IMR-90 (cell line): ENCODE measurements around the gene PTMS. TPM values are rescaled to one million over a fixed set of nuclear protein-coding genes. Genes with fewer than 3 reads are reported as not detected.

Experiments
- ATAC-seq: fragments of 200-7000 bp; cut with Tn5 transposase; 2 replicates; pipeline ENCODE4 v1.9.1; 2020; ENCODE audit warnings: low read depth, mild to moderate bottlenecking, moderate library complexity
- BruUV-seq: library from RNA; stranded (reverse); fragments of 400-500 nt; replicated peaks from 2 replicates; lab custom pipeline; 2021; lab: Mats Ljungman, UMichigan
- CTCF ChIA-PET: fragments of 300-600 bp; formaldehyde crosslinking; extraction: SDS; loops from one replicate; lab custom pipeline; 2021; ENCODE audit warnings: antibody characterized with exemption; lab: Yijun Ruan, JAX
- POLR2A ChIA-PET: fragments of 300-600 bp; sonication (Branson Sonifier 250); formaldehyde crosslinking; loops from one replicate; lab custom pipeline; 2022; ENCODE audit warnings: antibody characterized with exemption; ENCODE audit not compliant: unreplicated experiment; lab: Charles Lee
- DNase-seq: peaks from one replicate; pipeline ENCODE4 v3.0.0; 2013
- H2AFZ ChIP-seq: replicated peaks from 2 replicates; pipeline ENCODE3; 2013; ENCODE audit warnings: low read length, mild to moderate bottlenecking; ENCODE audit not compliant: poor library complexity
- H2AK5ac ChIP-seq: 2 replicates; pipeline ENCODE4 v1.6.1; 2013; ENCODE audit warnings: low read depth, low read length, inconsistent platforms
- H2AK9ac ChIP-seq: replicated peaks from 2 replicates; pipeline ENCODE3; 2013; ENCODE audit warnings: mild to moderate bottlenecking, low read depth, low read length, moderate library complexity; ENCODE audit not compliant: poor library complexity
- H2BK120ac ChIP-seq: 2 replicates; pipeline ENCODE4 v1.6.1; 2013; ENCODE audit warnings: low read depth, low read length, inconsistent platforms
- H2BK15ac ChIP-seq: 3 replicates; pipeline ENCODE4 v1.6.1; 2013; ENCODE audit warnings: low read depth, low read length, inconsistent platforms
- H2BK20ac ChIP-seq: 2 replicates; pipeline ENCODE4 v1.6.1; 2013; ENCODE audit warnings: low read depth, mild to moderate bottlenecking, inconsistent platforms, low read length, moderate library complexity
- H2BK5ac ChIP-seq: 2 replicates; pipeline ENCODE4 v1.6.1; 2013; ENCODE audit warnings: mild to moderate bottlenecking, low read depth, low read length, inconsistent platforms; ENCODE audit not compliant: poor library complexity, severe bottlenecking
- H3K14ac ChIP-seq: replicated peaks from 2 replicates; pipeline ENCODE4 v1.6.1; 2013; ENCODE audit warnings: low read depth, low read length, inconsistent platforms
- H3K18ac ChIP-seq: 2 replicates; pipeline ENCODE4 v1.6.1; 2013; ENCODE audit warnings: low read depth, low read length, control low read depth
- H3K23ac ChIP-seq: 2 replicates; pipeline ENCODE4 v1.6.1; 2013; ENCODE audit warnings: low read depth, low read length, inconsistent platforms
- H3K27ac ChIP-seq: 2 replicates; pipeline ENCODE4 v1.5.1; 2013; ENCODE audit warnings: mild to moderate bottlenecking, control low read depth, low read length; ENCODE audit not compliant: insufficient read depth
- H3K27me3 ChIP-seq: 2 replicates; pipeline ENCODE4 v1.6.1; 2013; ENCODE audit warnings: low read length; ENCODE audit not compliant: control insufficient read depth, insufficient read depth
- H3K36me3 ChIP-seq: 2 replicates; pipeline ENCODE4 v1.6.1; 2013; ENCODE audit warnings: low read length, mixed read lengths; ENCODE audit not compliant: control insufficient read depth, insufficient read depth
- H3K4ac ChIP-seq: 2 replicates; pipeline ENCODE4 v1.6.1; 2013; ENCODE audit warnings: low read depth, low read length, inconsistent platforms
- H3K4me1 ChIP-seq: 2 replicates; pipeline ENCODE4 v1.6.1; 2013; ENCODE audit warnings: low read length, mixed read lengths; ENCODE audit not compliant: control insufficient read depth, insufficient read depth
- H3K4me2 ChIP-seq: 2 replicates; pipeline ENCODE4 v1.6.1; 2013; ENCODE audit warnings: low read depth, mild to moderate bottlenecking, control low read depth, low read length, moderate library complexity
- H3K4me3 ChIP-seq: 2 replicates; pipeline ENCODE4 v1.5.1; 2013; ENCODE audit warnings: low read depth, mild to moderate bottlenecking, control low read depth, low read length, moderate library complexity; ENCODE audit not compliant: insufficient read depth
- H3K56ac ChIP-seq: 2 replicates; pipeline ENCODE4 v1.6.1; 2013; ENCODE audit warnings: low read length, inconsistent platforms; ENCODE audit not compliant: insufficient read depth; ENCODE audit errors: extremely low read depth
- H3K79me1 ChIP-seq, 2 experiments: 2 replicates each; pipeline ENCODE4 v1.6.1; 2013; ENCODE audit warnings: low read length in 2 of 2, inconsistent platforms in 1 of 2, low read depth in 1 of 2
- H3K9ac ChIP-seq: 2 replicates; pipeline ENCODE4 v1.6.1; 2013; ENCODE audit warnings: low read depth, low read length, control low read depth
- H3K9me1 ChIP-seq: 2 replicates; pipeline ENCODE4 v1.6.1; 2013; ENCODE audit warnings: low read length, inconsistent platforms; ENCODE audit not compliant: insufficient read depth
- H3K9me3 ChIP-seq: 2 replicates; pipeline ENCODE4 v1.6.1; 2013; ENCODE audit warnings: low read length; ENCODE audit not compliant: control insufficient read depth, insufficient read depth
- H4K20me1 ChIP-seq: 2 replicates; pipeline ENCODE4 v1.6.1; 2013; ENCODE audit warnings: low read length, inconsistent platforms; ENCODE audit not compliant: insufficient read depth
- H4K5ac ChIP-seq: 2 replicates; pipeline ENCODE4 v1.6.1; 2013; ENCODE audit warnings: mild to moderate bottlenecking, low read depth, low read length, control low read depth
- H4K8ac ChIP-seq, 2 experiments: 2 replicates each; pipeline ENCODE4 v1.6.1; 2013; ENCODE audit warnings: low read depth in 2 of 2, low read length in 2 of 2, control low read depth in 1 of 2, inconsistent platforms in 1 of 2
- H4K91ac ChIP-seq: 2 replicates; pipeline ENCODE4 v1.6.1; 2013; ENCODE audit warnings: low read depth, low read length, inconsistent platforms; ENCODE audit not compliant: insufficient read depth
- CEBPB ChIP-seq: IDR thresholded peaks from 2 replicates; pipeline ENCODE4 v1.6.1; 2012; ENCODE audit warnings: low read depth, low read length, improper control_type of control experiment
- CHD1 ChIP-seq: IDR thresholded peaks from 2 replicates; pipeline ENCODE4 v1.6.1; 2012; ENCODE audit warnings: low read depth, low read length, improper control_type of control experiment
- FOS ChIP-seq: fragments of 150-350 bp; IDR thresholded peaks from 2 replicates; pipeline ENCODE4 v1.6.1; 2016; ENCODE audit warnings: low read depth, low read length
- MAFK ChIP-seq: IDR thresholded peaks from 2 replicates; pipeline ENCODE4 v1.6.1; 2012; ENCODE audit warnings: low read depth, low read length, improper control_type of control experiment
- MAZ ChIP-seq: IDR thresholded peaks from 2 replicates; pipeline ENCODE4 v1.6.1; 2012; ENCODE audit warnings: low read depth, mild to moderate bottlenecking, low read length, improper control_type of control experiment, moderate library complexity, borderline replicate concordance
- MXI1 ChIP-seq: IDR thresholded peaks from 2 replicates; pipeline ENCODE4 v1.6.1; 2012; ENCODE audit warnings: low read depth, mild to moderate bottlenecking, low read length, moderate library complexity, borderline replicate concordance
- NFE2L2 ChIP-seq: fragments of 150-350 bp; IDR thresholded peaks from 2 replicates; pipeline ENCODE4 v1.6.1; 2016; ENCODE audit warnings: low read depth, mild to moderate bottlenecking, low read length
- RAD21 ChIP-seq: IDR thresholded peaks from 2 replicates; pipeline ENCODE4 v1.6.1; 2012; ENCODE audit warnings: low read length, improper control_type of control experiment
- RCOR1 ChIP-seq: IDR thresholded peaks from 2 replicates; pipeline ENCODE4 v1.6.1; 2012; ENCODE audit warnings: mild to moderate bottlenecking, low read length, improper control_type of control experiment; ENCODE audit not compliant: insufficient replicate concordance
- RFX5 ChIP-seq: IDR thresholded peaks from 2 replicates; pipeline ENCODE4 v1.8.0; 2012; ENCODE audit warnings: low read depth, mild to moderate bottlenecking, low read length, moderate library complexity
- SMC3 ChIP-seq: fragments of 150-350 bp; IDR thresholded peaks from 2 replicates; pipeline ENCODE4 v1.6.1; 2016; ENCODE audit warnings: low read depth, mild to moderate bottlenecking, antibody characterized with exemption, low read length, moderate library complexity
- WGBS, 2 experiments: methylation state at CpG; one replicate each; pipeline versions ENCODE4 v1.1.5 to v1.1.7; 2013; ENCODE audit warnings: missing lambda C conversion rate in 2 of 2; ENCODE audit not compliant: insufficient read length in 1 of 2; ENCODE audit errors: extremely low coverage in 2 of 2; 5-methylcytosine and 5-hydroxymethylcytosine counted together
- dilution Hi-C: fragments of 300-500 bp; cut with HindIII; formaldehyde crosslinking; loops from one replicate; pipeline ENCODE4 v1.14.3; 2018; ENCODE audit warnings: low sequenced_read_pairs; ENCODE audit not compliant: unreplicated experiment
- in situ Hi-C: fragments of 300-500 bp; cut with MboI; formaldehyde crosslinking; loops from 3 replicates; pipeline ENCODE4 v1.14.3; 2019; ENCODE audit warnings: low sequenced_read_pairs, inconsistent platforms, mixed read lengths
- intact Hi-C: fragments of 100-400 bp; cut with micrococcal nuclease; formaldehyde crosslinking; loops from 2 replicates; pipeline ENCODE4 v1.10.0; 2022
- polyA plus RNA-seq, 3 experiments: library from polyadenylated mRNA; depleted of rRNA; stranded (reverse); fragments of >200 nt; gene quantifications; 2 replicates each; pipeline ENCODE4 v1.2.3, GENCODE V29; 2012; ENCODE audit warnings: low replicate concordance in 1 of 3
- total RNA-seq: library from RNA; depleted of rRNA; stranded (reverse); fragments of >200 nt; gene quantifications from 2 replicates; pipeline ENCODE4 v1.2.3, GENCODE V29; 2012
- TF ChIP-seq, protein P1 (sequence below): fragments of 150-350 bp; IDR thresholded peaks from 2 replicates; pipeline ENCODE4 v1.6.1; 2016; ENCODE audit warnings: low read depth, mild to moderate bottlenecking, low read length, moderate library complexity, borderline replicate concordance

The PTMS gene
- total and polyA plus RNA-seq, 2 of the 4 experiments (the other 2 are of a cell fraction), result 17.2 to 275 TPM

DNA sequence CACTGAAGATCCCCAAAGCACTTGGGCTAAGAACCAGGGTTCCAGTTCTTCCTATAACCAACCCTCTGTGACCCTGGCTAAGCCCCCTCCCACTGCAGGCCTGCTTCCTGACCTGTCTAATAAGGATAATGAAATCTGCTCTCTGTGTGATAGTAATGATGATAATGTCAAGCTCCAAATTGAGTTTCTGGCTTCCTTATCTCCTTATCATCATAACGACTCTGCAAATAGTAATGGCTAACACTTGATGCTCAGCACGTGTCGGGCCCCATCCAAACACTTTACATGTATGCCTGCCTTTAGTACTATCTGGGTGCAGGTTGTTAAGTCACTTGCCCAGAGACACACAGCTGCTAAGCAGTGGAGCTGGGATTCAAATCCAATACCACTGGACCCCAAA, 50.4 kb downstream of the PTMS start:
- no peak overlapping the region for H2BK5ac ChIP-seq

More for the DNA sequence above, 50.4 kb downstream of the PTMS start:
- intact Hi-C loops (no loop called here), in situ Hi-C loops (no loop called here), dilution Hi-C loops (no loop called here)
- Histone ChIP-seq H3K4me1 (peaks cover 4% of the 10 kb centered on the region; the same call in 1 of the 2 replicates), H3K4ac (no peak overlapping the region), H4K8ac (no peak overlapping the region), H3K4me3 (no peak overlapping the region), H3K9me3 (no peaks in the 10 kb centered on the region), H4K5ac (no peak overlapping the region), H3K27ac (no peak overlapping the region), H3K27me3 (0 out of 2 replicates have a peak, but pooled peaks cover 2% of the 10 kb centered on the region), H3K4me2 (no peak overlapping the region), H4K20me1 (no peaks in the 10 kb centered on the region), H4K91ac (no peak overlapping the region), H3K14ac (no peak overlapping the region), H2AFZ (no peak overlapping the region), H2BK20ac (no peak overlapping the region), H2BK120ac (no peak overlapping the region), H3K9me1 (peaks cover 4% of the 10 kb centered on the region; the same call in 1 of the 2 replicates), H2AK9ac (no peak overlapping the region), H3K56ac (no peak overlapping the region), H3K79me1 (0 out of 4 replicates have a peak, but pooled peaks cover 0 to 3% of the 10 kb centered on the region in 2 experiments), H2AK5ac (no peak overlapping the region), H3K9ac (no peak overlapping the region), H3K23ac (no peak overlapping the region), H3K18ac (no peak overlapping the region), H3K36me3 (peaks cover 3% of the 10 kb centered on the region), H2BK15ac (no peak overlapping the region)
- POLR2A ChIA-PET, result no interaction called here
- BruUV-seq, result no TSS peak
- 70% methylated on average over 2 of the region's 3 CpGs; no CpG with 5 or more reads in 1 of the 2 experiments for WGBS, 2 experiments
- DNase-seq, result no peak
- no peak for ATAC-seq
- CTCF ChIA-PET, result no interaction called here
- no peak for TF ChIP-seq FOS
- TF ChIP-seq MXI1, result no peak
- no peak for TF ChIP-seq RCOR1
- TF ChIP-seq CHD1, result no peak
- TF ChIP-seq RAD21, result no peak
- no peak for TF ChIP-seq MAZ
- TF ChIP-seq CEBPB, result no peak
- TF ChIP-seq SMC3, result no peak
- TF ChIP-seq MAFK, result no peak
- TF ChIP-seq, protein P1, sequence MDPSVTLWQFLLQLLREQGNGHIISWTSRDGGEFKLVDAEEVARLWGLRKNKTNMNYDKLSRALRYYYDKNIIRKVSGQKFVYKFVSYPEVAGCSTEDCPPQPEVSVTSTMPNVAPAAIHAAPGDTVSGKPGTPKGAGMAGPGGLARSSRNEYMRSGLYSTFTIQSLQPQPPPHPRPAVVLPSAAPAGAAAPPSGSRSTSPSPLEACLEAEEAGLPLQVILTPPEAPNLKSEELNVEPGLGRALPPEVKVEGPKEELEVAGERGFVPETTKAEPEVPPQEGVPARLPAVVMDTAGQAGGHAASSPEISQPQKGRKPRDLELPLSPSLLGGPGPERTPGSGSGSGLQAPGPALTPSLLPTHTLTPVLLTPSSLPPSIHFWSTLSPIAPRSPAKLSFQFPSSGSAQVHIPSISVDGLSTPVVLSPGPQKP, result no peak
- TF ChIP-seq RFX5, result no peak
- TF ChIP-seq NFE2L2, result no peak
